Measurements from ENCODE around the gene COL17A1.

The COL17A1 gene

GRCh38 chr10:104028823-104029520, 56.7 kb downstream of the COL17A1 start:
- TF ChIP-seq CTCF (IDR thresholded peaks at IDR 0.05; ENCODE audit: insufficient read depth, missing control alignments): no peak
- FAIRE-seq (no peak), DNase-seq (ENCODE audit: insufficient read length, low spot score) (no peak)

- FAIRE-seq (no peak), DNase-seq (ENCODE audit: insufficient read length, low spot score) (no peak)
- peak; percentile 30 for TF ChIP-seq CTCF (IDR thresholded peaks at IDR 0.05; ENCODE audit: insufficient read depth, missing control alignments)
Measured at GRCh38 chr10:104028146-104028545, 57.5 kb downstream of the COL17A1 start.

GRCh38 chr10:104026762-104027161, 58.9 kb downstream of the COL17A1 start:
- FAIRE-seq (no peak), DNase-seq (ENCODE audit: insufficient read length, low spot score) (no peak)
- no peak for TF ChIP-seq CTCF (IDR thresholded peaks at IDR 0.05; ENCODE audit: insufficient read depth, missing control alignments)

GRCh38 chr10:104025524-104025923, 60.2 kb downstream of the COL17A1 start:
- no peak for TF ChIP-seq CTCF (IDR thresholded peaks at IDR 0.05; ENCODE audit: insufficient read depth, missing control alignments)
- DNase-seq (ENCODE audit: insufficient read length, low spot score) (no peak), FAIRE-seq (no peak)

GRCh38 chr10:104022026-104022425, 63.7 kb downstream of the COL17A1 start:
- TF ChIP-seq CTCF (IDR thresholded peaks at IDR 0.05; ENCODE audit: insufficient read depth, missing control alignments): no peak
- no peak for FAIRE-seq
- no peak for DNase-seq (ENCODE audit: insufficient read length, low spot score)

GRCh38 chr10:104021246-104021645, 64.4 kb downstream of the COL17A1 start:
- no peak for TF ChIP-seq CTCF (IDR thresholded peaks at IDR 0.05; ENCODE audit: insufficient read depth, missing control alignments)
- DNase-seq (ENCODE audit: insufficient read length, low spot score) (no peak), FAIRE-seq (no peak)

- DNase-seq (ENCODE audit: insufficient read length, low spot score) (no peak), FAIRE-seq (no peak)
- TF ChIP-seq CTCF (IDR thresholded peaks at IDR 0.05; ENCODE audit: insufficient read depth, missing control alignments): no peak
Measured at GRCh38 chr10:104020020-104020419, 65.7 kb downstream of the COL17A1 start.
